OCI-LY7 (cell line): ENCODE data around the gene PLSCR1. TPM values are rescaled to one million over a fixed set of nuclear protein-coding genes. Genes with fewer than 3 reads are reported as not detected.

Experiments used
- Bru-seq: library from RNA; stranded (reverse); fragments of 400-500 nt; gene quantifications from one replicate; lab custom pipeline; 2021; lab: Mats Ljungman, UMichigan
- BruChase-seq, 2 experiments: library from RNA; stranded (reverse); fragments of 400-500 nt; gene quantifications; one replicate each; lab custom pipeline; 2021; lab: Mats Ljungman, UMichigan
- BruUV-seq: library from RNA; stranded (reverse); fragments of 400-500 nt; replicated peaks from 2 replicates; lab custom pipeline; 2021; lab: Mats Ljungman, UMichigan
- CTCF ChIA-PET: fragments of 300-600 bp; sonication (Branson Sonifier 250); formaldehyde crosslinking; loops from one replicate; lab custom pipeline; 2022; ENCODE audit warnings: antibody characterized with exemption; ENCODE audit not compliant: unreplicated experiment; lab: Charles Lee
- POLR2A ChIA-PET: fragments of 300-600 bp; sonication (Branson Sonifier 250); formaldehyde crosslinking; loops from one replicate; lab custom pipeline; 2022; ENCODE audit warnings: antibody characterized with exemption; lab: Charles Lee
- DNase-seq: peaks from one replicate; pipeline ENCODE4 v3.0.0-alpha.2; 2015; ENCODE audit warnings: low spot score
- H2AFZ ChIP-seq: fragments of 200-600 bp; sonication (generic), shearing (Covaris generic); 2 replicates; pipeline ENCODE4 v1.6.1; 2014; ENCODE audit warnings: mild to moderate bottlenecking, antibody characterized with exemption, low read length, moderate library complexity
- H3K27ac ChIP-seq: fragments of 200-600 bp; sonication (generic); 2 replicates; pipeline ENCODE4 v1.5.1; 2014; ENCODE audit warnings: mixed run types, low read depth, mild to moderate bottlenecking, moderate library complexity, low read length, inconsistent platforms; ENCODE audit not compliant: poor library complexity, severe bottlenecking
- H3K36me3 ChIP-seq: fragments of 200-600 bp; sonication (generic); 2 replicates; pipeline ENCODE4 v1.6.1; 2014; ENCODE audit warnings: mild to moderate bottlenecking, antibody characterized with exemption, low read length, moderate library complexity, mixed read lengths; ENCODE audit not compliant: insufficient read depth
- H3K4me1 ChIP-seq: fragments of 200-600 bp; sonication (generic); 2 replicates; pipeline ENCODE4 v1.5.1; 2014; ENCODE audit warnings: mild to moderate bottlenecking, low read length; ENCODE audit not compliant: insufficient read depth, poor library complexity, severe bottlenecking
- H3K4me2 ChIP-seq: fragments of 200-600 bp; sonication (generic); 2 replicates; pipeline ENCODE4 v1.6.1; 2014; ENCODE audit warnings: mild to moderate bottlenecking, low read length
- H3K4me3 ChIP-seq: fragments of 200-600 bp; sonication (generic); 2 replicates; pipeline ENCODE4 v1.5.1; 2014; ENCODE audit warnings: mild to moderate bottlenecking, low read depth, low read length; ENCODE audit not compliant: poor library complexity, severe bottlenecking
- H3K79me2 ChIP-seq: fragments of 200-600 bp; sonication (generic); 2 replicates; pipeline ENCODE4 v1.6.1; 2016; ENCODE audit warnings: low read depth, mild to moderate bottlenecking, low read length, moderate library complexity, mixed read lengths; ENCODE audit not compliant: insufficient read depth
- H3K9me2 ChIP-seq: fragments of 200-600 bp; sonication (generic); 2 replicates; pipeline ENCODE4 v1.6.1; 2016; ENCODE audit warnings: mild to moderate bottlenecking, low read length, mixed read lengths; ENCODE audit not compliant: insufficient read depth
- H3K9me3 ChIP-seq: fragments of 200-600 bp; sonication (generic); 2 replicates; pipeline ENCODE4 v1.6.1; 2014; ENCODE audit warnings: mild to moderate bottlenecking, mixed run types, low read length, mixed read lengths
- H4K20me1 ChIP-seq: fragments of 200-600 bp; sonication (generic); 2 replicates; pipeline ENCODE4 v1.6.1; 2014; ENCODE audit warnings: mild to moderate bottlenecking, antibody characterized with exemption, low read length, moderate library complexity, mixed read lengths; ENCODE audit not compliant: insufficient read depth
- EZH2phosphoT487 ChIP-seq: fragments of 200-600 bp; sonication (generic); IDR thresholded peaks from 2 replicates; pipeline ENCODE4 v1.6.1; 2018; ENCODE audit warnings: low read depth, borderline replicate concordance, mild to moderate bottlenecking, mixed run types, antibody characterized with exemption, low read length, moderate library complexity, mixed read lengths
- intact Hi-C: fragments of 100-400 bp; cut with micrococcal nuclease; formaldehyde crosslinking; loops from one replicate; pipeline ENCODE4 v1.10.0; 2022; ENCODE audit not compliant: unreplicated experiment
- long read RNA-seq: library from polyadenylated mRNA; stranded (forward); transcript quantifications from one replicate; pipeline ENCODE4 v2.0.0, GENCODE V29; 2022
- total RNA-seq, 2 experiments: library from RNA; depleted of rRNA in 1 of 2; stranded (reverse); fragments of >200 nt in 1 of 2; shearing (Covaris generic) in 1 of 2; gene quantifications; 2 replicates each; pipeline ENCODE4 v1.2.3, GENCODE V29; 2014 to 2022
- TF ChIP-seq, protein P1 (sequence below): fragments of 200-600 bp; sonication (generic); conservative IDR thresholded peaks from 2 replicates; pipeline ENCODE4 v1.5.1; 2014; ENCODE audit warnings: mild to moderate bottlenecking, antibody characterized with exemption, low read length, moderate library complexity, mixed read lengths

PLSCR1 gene, protein sequence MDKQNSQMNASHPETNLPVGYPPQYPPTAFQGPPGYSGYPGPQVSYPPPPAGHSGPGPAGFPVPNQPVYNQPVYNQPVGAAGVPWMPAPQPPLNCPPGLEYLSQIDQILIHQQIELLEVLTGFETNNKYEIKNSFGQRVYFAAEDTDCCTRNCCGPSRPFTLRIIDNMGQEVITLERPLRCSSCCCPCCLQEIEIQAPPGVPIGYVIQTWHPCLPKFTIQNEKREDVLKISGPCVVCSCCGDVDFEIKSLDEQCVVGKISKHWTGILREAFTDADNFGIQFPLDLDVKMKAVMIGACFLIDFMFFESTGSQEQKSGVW
- 1.4 and 1.8 TPM in 2 replicates for total RNA-seq (2014; rRNA removed; shearing (Covaris generic))
- total RNA-seq (2022) = 7.5 and 13.4 TPM in 2 replicates
- percentile 55 among the genes with signal in this experiment for Bru-seq, nascent RNA
- BruChase-seq, experiment 1, labeled RNA remaining after a 6-hour chase = percentile 42 among the genes with signal in this experiment
- percentile 48 among the genes with signal in this experiment for BruChase-seq, experiment 2, labeled RNA remaining after a 2-hour chase
- long read RNA-seq, transcript PLSCR1-201 (9 exons, 2,233 nt) = major isoform, 13 of 14 reads
- long read RNA-seq, partial matches to known transcripts = 0 of 14 reads
- long read RNA-seq, other reads (novel, unspliced or antisense) = 1 of 14 reads

DNA sequence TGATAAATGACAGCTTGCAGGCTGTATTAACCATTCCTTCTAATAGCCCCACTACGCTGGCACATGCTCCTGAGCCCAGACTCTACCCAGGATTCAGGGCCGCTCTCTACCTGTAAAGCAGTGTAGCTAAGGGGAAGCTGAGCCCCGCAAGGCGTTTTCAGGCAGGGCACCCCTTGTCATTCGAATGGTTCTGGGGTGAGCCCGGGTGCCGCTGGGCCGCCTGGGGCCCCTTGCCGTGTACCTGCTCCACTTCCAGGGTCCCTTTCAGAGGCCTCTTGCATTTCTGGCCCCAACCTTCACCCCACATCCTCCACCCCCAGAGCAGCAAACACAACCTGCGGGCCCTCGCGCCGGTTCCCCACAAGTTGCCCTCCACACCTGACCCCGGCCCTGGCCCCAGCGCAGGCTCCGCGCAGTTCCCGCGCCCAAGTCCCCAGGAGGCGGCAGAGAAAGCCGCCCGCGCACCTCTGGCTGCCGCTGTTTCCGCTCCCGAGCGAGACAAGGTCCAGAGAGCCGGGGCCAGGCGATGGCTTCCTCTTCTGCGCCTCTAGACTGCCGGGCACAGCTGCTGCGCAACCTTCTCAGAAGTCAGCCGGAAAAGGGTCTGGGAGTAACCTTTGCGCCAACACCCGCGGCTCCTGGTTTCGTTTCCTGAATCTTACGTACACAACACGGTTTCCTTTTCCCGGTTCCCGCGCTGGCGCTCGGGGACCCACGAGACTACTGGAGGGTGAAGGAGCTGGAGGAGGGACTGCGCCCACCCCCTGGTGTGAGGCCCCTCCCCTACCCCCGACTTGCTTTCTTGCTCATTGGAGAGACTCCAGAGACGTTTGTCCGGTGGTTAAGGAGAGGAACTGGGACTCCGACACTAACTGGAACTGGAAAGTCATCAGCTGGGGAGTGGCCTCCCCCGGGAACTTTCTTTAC is at the start of gene PLSCR1:
Gene PLSCR1 (minus strand): TSS at position 606 of the 927 bp plus-strand sequence. CDS start 8,055 bp downstream, outside the sequence.
- Histone ChIP-seq H2AFZ (peak within 1 kb of the TSS; percentile 86), H3K4me3 (peak within 1 kb of the TSS; percentile 74), H3K9me3 (no peaks in the 10 kb centered on the region), H3K79me2 (no peaks in the 10 kb centered on the region), H3K27ac (no peak within 1 kb of the TSS), H4K20me1 (peaks cover 7% of the 10 kb centered on the region; the same call in 1 of the 2 replicates), H3K9me2 (no peaks in the 10 kb centered on the region), H3K4me1 (no peaks in the 10 kb centered on the region), H3K4me2 (peak within 1 kb of the TSS; percentile 90), H3K36me3 (no peaks in the 10 kb centered on the region)
- no TSS peak for BruUV-seq
- CTCF ChIA-PET = no interaction called here
- POLR2A ChIA-PET = interaction anchor here (0.8 to 2.2 kb wide), 7 partner anchors 9 to 74 kb away, joined by 3 to 8 read pairs (median 4); no protein-coding TSS in a partner anchor
- DNase-seq = peak; percentile 78
- TF ChIP-seq, protein P1, sequence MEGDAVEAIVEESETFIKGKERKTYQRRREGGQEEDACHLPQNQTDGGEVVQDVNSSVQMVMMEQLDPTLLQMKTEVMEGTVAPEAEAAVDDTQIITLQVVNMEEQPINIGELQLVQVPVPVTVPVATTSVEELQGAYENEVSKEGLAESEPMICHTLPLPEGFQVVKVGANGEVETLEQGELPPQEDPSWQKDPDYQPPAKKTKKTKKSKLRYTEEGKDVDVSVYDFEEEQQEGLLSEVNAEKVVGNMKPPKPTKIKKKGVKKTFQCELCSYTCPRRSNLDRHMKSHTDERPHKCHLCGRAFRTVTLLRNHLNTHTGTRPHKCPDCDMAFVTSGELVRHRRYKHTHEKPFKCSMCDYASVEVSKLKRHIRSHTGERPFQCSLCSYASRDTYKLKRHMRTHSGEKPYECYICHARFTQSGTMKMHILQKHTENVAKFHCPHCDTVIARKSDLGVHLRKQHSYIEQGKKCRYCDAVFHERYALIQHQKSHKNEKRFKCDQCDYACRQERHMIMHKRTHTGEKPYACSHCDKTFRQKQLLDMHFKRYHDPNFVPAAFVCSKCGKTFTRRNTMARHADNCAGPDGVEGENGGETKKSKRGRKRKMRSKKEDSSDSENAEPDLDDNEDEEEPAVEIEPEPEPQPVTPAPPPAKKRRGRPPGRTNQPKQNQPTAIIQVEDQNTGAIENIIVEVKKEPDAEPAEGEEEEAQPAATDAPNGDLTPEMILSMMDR = no peak
- no peak for TF ChIP-seq EZH2phosphoT487
- intact Hi-C loops = loop anchor here (2.0 kb wide), 1 partner anchor 75 kb away; the partner anchor contains the start of gene PLSCR2

DNA sequence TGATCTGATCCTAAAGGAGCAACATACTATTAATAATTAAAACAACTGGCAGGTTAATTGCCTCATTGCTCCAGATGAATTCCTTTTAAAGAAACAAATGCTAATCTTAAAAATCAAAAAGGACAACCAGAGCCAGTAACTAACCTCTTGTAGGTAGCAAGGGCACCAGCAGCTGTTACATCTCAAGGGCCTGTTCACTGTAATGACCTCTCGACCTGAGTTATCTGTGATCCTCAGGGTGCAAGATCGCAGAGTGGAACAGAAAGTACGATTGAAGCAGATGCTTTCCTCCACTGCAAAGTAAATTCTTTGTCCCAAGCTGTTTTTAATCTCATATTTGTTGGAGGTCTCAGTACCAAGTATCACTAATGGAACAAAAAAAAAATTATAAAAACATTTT is 49.4 kb upstream of the PLSCR1 start:
- CTCF ChIA-PET = no interaction called here
- Histone ChIP-seq H3K27ac (no peak overlapping the region), H3K9me3 (no peaks in the 10 kb centered on the region), H3K4me1 (no peaks in the 10 kb centered on the region), H2AFZ (no peak overlapping the region), H3K79me2 (no peaks in the 10 kb centered on the region), H4K20me1 (no peaks in the 10 kb centered on the region), H3K4me3 (no peak overlapping the region), H3K9me2 (no peaks in the 10 kb centered on the region), H3K4me2 (no peak overlapping the region), H3K36me3 (no peaks in the 10 kb centered on the region)
- TF ChIP-seq, protein P1 = no peak
- no peak for TF ChIP-seq EZH2phosphoT487
- BruUV-seq = no TSS peak
- POLR2A ChIA-PET = interaction anchor here (0.7 to 0.9 kb wide), 2 partner anchors 132 to 595 kb away, joined by 3 to 4 read pairs; no protein-coding TSS in a partner anchor
- intact Hi-C loops = no loop called here
- no peak for DNase-seq
